ENCODE results near the gene TADA1.
A peak's percentile ranks its signal among the peaks of the same experiment; 100 is the strongest.

TADA1 gene

GRCh38 chr1:166875734-166876539, at the start of gene TADA1:
Gene TADA1 (minus strand): TSS chr1:166876264. CDS start chr1:166876233, 31 bp downstream.
- DNase-seq (ENCODE audit: low spot score): peak; percentile 99

- DNase-seq (ENCODE audit: low spot score): no peak
These were observed 48.9 kb upstream of the TADA1 start for GRCh38 chr1:166924823-166925541.

GRCh38 chr1:166920561-166921475, 44.8 kb upstream of the TADA1 start:
- DNase-seq (ENCODE audit: low spot score): peak; percentile 14

- DNase-seq (ENCODE audit: low spot score): no peak
These were observed 42.9 kb upstream of the TADA1 start for GRCh38 chr1:166918956-166919316.

GRCh38 chr1:166918088-166918955, 42.3 kb upstream of the TADA1 start:
- no peak for DNase-seq (ENCODE audit: low spot score)

GRCh38 chr1:166915941-166916340, 39.9 kb upstream of the TADA1 start:
- no peak for DNase-seq (ENCODE audit: low spot score)

- no peak for DNase-seq (ENCODE audit: low spot score)
These were observed 39.0 kb upstream of the TADA1 start for GRCh38 chr1:166915042-166915441.

GRCh38 chr1:166914111-166914510, 38.0 kb upstream of the TADA1 start:
- no peak for DNase-seq (ENCODE audit: low spot score)

- no peak for DNase-seq (ENCODE audit: low spot score)
These were observed 35.6 kb upstream of the TADA1 start for GRCh38 chr1:166911624-166912023.

- DNase-seq (ENCODE audit: low spot score): peak; percentile 81
These were observed 34.4 kb upstream of the TADA1 start for GRCh38 chr1:166910396-166910994.

GRCh38 chr1:166908942-166909341, 32.9 kb upstream of the TADA1 start:
- no peak for DNase-seq (ENCODE audit: low spot score)

- DNase-seq (ENCODE audit: low spot score): no peak
These were observed 31.7 kb upstream of the TADA1 start for GRCh38 chr1:166907763-166908162.

- DNase-seq (ENCODE audit: low spot score): no peak
These were observed 31.0 kb upstream of the TADA1 start for GRCh38 chr1:166907051-166907450.

GRCh38 chr1:166906647-166907046, 30.6 kb upstream of the TADA1 start:
- DNase-seq (ENCODE audit: low spot score): no peak

GRCh38 chr1:166905900-166906299, 29.8 kb upstream of the TADA1 start:
- DNase-seq (ENCODE audit: low spot score): no peak

GRCh38 chr1:166905136-166905535, 29.1 kb upstream of the TADA1 start:
- no peak for DNase-seq (ENCODE audit: low spot score)

GRCh38 chr1:166903232-166903631, 27.2 kb upstream of the TADA1 start:
- no peak for DNase-seq (ENCODE audit: low spot score)

- DNase-seq (ENCODE audit: low spot score): no peak
These were observed 26.2 kb upstream of the TADA1 start for GRCh38 chr1:166902279-166902678.

- DNase-seq (ENCODE audit: low spot score): no peak
These were observed 24.9 kb upstream of the TADA1 start for GRCh38 chr1:166900987-166901386.

- DNase-seq (ENCODE audit: low spot score): no peak
These were observed 23.7 kb upstream of the TADA1 start for GRCh38 chr1:166899769-166900168.

GRCh38 chr1:166895766-166896165, 19.7 kb upstream of the TADA1 start:
- DNase-seq (ENCODE audit: low spot score): no peak

Measured in cerebellar cortex (tissue), 1 donor.